GM13977 (cell line): ENCODE data around the gene DYTN.

ENCODE experiments used
- DNase-seq: peaks from one replicate; pipeline ENCODE4 v3.0.0; 2012; ENCODE audit warnings: low spot score
- CTCF ChIP-seq: IDR thresholded peaks from 2 replicates; pipeline ENCODE4 v1.5.1; 2012; ENCODE audit warnings: mild to moderate bottlenecking, control low read depth; ENCODE audit not compliant: insufficient read depth; ENCODE audit errors: extremely low read depth, missing control alignments
- in situ Hi-C: fragments of 300-500 bp; cut with MboI; formaldehyde crosslinking; loops from one replicate; pipeline ENCODE4 v1.12.0; 2022; ENCODE audit warnings: low sequenced_read_pairs, low pct_unique_long_range_greater_than_20kb, mixed read lengths, inconsistent platforms; ENCODE audit not compliant: unreplicated experiment

DYTN gene

GRCh38 chr2:206626108-206626507 is 92.1 kb downstream of the DYTN start:
- DNase-seq = no peak
- TF ChIP-seq CTCF = no peak
- in situ Hi-C loops = no loop called here

GRCh38 chr2:206619011-206619410 is 99.2 kb downstream of the DYTN start:
- TF ChIP-seq CTCF = no peak
- in situ Hi-C loops = no loop called here
- DNase-seq = no peak

- in situ Hi-C loops = no loop called here
- no peak for TF ChIP-seq CTCF
- no peak for DNase-seq
Observed at GRCh38 chr2:206616151-206616550, 102.0 kb downstream of the DYTN start.

- TF ChIP-seq CTCF = no peak
- DNase-seq = no peak
- in situ Hi-C loops = no loop called here
Observed at GRCh38 chr2:206615417-206616089, 102.6 kb downstream of the DYTN start.

- in situ Hi-C loops = no loop called here
- no peak for TF ChIP-seq CTCF
- no peak for DNase-seq
Observed at GRCh38 chr2:206614811-206615210, 103.4 kb downstream of the DYTN start.

GRCh38 chr2:206611736-206612135 is 106.5 kb downstream of the DYTN start:
- no peak for TF ChIP-seq CTCF
- in situ Hi-C loops = no loop called here
- DNase-seq = no peak
